GM18507 (cell line): Measurements from ENCODE around the gene GRM7.

ENCODE experiments used
- DNase-seq: peaks from one replicate; pipeline ENCODE4 v3.0.0; 2011; ENCODE audit warnings: low read depth; ENCODE audit not compliant: insufficient read length; ENCODE audit errors: extremely low spot score
- FAIRE-seq: peaks from 2 replicates; lab custom pipeline; 2011; peaks lifted over from hg19 to GRCh38; lab: Jason Lieb, UNC

The GRM7 gene

GRCh38 chr3:7658294-7658693 is 797.4 kb downstream of the GRM7 start:
- DNase-seq (no peak), FAIRE-seq (no peak)

DNA sequence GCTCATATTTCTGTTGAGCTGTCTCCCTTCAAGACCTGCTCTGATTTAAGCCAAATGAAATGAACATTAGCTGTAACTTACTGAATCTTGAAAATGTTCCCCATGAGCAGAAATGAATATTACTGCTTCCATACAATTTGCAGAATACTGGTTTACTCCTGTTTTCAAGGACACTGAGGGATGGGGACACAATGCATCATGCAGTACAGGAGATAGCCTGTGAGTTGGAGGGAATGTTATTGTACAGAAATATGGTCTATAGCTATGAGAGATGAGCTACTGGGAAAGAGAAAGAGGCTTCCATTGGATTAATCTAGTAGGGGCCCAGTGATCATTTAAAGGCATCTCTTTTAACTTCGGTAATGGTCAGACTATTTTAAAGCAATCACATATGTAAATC is 798.2 kb downstream of the GRM7 start:
- FAIRE-seq: no peak
- DNase-seq: no peak

DNA sequence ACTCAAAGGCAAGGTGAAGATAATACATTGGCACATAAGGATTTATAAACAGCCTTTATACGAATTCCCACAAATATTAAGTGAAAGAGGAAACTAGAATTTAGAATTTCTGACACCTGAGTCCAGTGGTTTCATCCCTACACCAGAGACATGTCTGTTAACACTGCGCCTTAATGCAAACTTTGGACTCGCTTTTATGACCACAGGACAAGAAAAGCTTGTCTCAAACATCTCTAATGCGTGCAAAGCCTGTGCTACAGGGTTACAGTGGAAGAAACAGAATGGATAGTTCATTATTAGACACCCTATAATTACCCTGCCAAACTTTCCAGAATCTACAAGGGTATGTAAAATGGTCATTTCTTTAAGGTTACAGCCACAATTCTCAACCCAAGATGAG is 802.9 kb downstream of the GRM7 start:
- DNase-seq (no peak), FAIRE-seq (no peak)

GRCh38 chr3:7667774-7668173 is 806.9 kb downstream of the GRM7 start:
- FAIRE-seq: no peak
- DNase-seq: no peak

- FAIRE-seq: no peak
- DNase-seq: no peak
Measured at GRCh38 chr3:7669641-7670040, 808.7 kb downstream of the GRM7 start.

- DNase-seq: no peak
- FAIRE-seq: no peak
Measured at GRCh38 chr3:7678521-7678920, 817.6 kb downstream of the GRM7 start.

GRCh38 chr3:7682822-7683229 is 821.9 kb downstream of the GRM7 start:
- no peak for FAIRE-seq
- DNase-seq: no peak

DNA sequence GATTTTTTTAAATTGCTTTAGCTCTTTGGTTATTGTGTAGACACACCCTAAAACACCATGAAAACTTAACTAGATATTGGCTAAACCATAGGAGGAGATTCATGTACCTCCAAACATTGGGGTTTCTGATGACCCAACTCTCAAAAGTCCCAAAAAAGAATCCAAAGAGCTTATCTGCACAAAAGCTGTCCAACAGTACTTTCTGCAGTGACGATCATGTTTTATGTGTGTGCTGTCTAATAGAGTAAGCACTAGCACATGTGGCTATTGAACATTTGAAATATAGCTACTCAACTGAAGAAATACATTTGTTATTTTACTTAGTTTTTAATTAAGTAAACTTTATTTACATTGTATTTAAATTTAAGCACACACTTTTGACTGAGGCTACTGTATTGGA is 822.5 kb downstream of the GRM7 start:
- DNase-seq (no peak), FAIRE-seq (no peak)

- FAIRE-seq (no peak), DNase-seq (no peak)
Measured at GRCh38 chr3:7684182-7684715, 823.3 kb downstream of the GRM7 start.

- DNase-seq (no peak), FAIRE-seq (no peak)
Measured at GRCh38 chr3:7687428-7688147, 826.7 kb downstream of the GRM7 start.

GRCh38 chr3:7692866-7693265 is 832.0 kb downstream of the GRM7 start:
- FAIRE-seq (no peak), DNase-seq (no peak)

GRCh38 chr3:7693976-7694375 is 833.1 kb downstream of the GRM7 start:
- no peak for FAIRE-seq
- no peak for DNase-seq

GRCh38 chr3:7695049-7695448 is 834.1 kb downstream of the GRM7 start:
- DNase-seq (no peak), FAIRE-seq (no peak)

DNA sequence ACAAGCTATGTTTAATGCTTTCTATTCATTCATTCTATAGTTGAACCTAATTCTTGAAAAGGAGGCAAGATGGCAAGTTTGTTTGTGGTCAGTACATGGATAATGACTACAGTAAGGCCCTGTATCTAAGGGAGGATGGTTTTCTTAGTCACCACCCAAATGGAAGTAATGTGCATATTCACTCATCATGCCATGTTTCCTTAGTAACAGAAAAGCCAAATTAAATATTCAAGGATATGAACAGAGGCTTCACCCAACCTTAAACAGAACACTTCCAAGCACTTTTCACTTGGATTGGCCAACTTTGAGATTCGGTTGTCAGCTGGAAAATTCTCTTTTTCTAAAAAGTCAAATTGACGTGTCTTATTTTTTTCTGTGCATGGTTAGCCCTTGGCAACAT is 835.4 kb downstream of the GRM7 start:
- no peak for FAIRE-seq
- DNase-seq: no peak

DNA sequence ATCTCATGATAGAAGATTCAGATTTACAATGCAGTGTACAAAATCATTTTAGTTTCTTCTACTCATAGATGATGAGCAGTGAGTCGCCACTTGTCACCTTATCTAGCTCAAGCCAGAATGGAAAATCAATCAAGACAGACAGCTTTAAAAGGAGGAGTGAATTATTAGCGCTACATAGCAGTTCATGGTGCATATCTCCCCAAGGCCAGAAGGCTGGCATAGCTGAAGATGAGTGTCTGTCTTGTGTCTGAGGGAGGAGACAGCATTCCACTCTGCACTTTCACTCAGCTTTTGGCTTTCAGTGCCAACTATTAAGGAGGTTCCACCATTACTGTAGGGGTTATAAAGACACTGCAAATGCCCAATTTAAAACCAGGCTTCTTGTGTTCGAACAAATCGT is 836.6 kb downstream of the GRM7 start:
- DNase-seq (no peak), FAIRE-seq (no peak)

DNA sequence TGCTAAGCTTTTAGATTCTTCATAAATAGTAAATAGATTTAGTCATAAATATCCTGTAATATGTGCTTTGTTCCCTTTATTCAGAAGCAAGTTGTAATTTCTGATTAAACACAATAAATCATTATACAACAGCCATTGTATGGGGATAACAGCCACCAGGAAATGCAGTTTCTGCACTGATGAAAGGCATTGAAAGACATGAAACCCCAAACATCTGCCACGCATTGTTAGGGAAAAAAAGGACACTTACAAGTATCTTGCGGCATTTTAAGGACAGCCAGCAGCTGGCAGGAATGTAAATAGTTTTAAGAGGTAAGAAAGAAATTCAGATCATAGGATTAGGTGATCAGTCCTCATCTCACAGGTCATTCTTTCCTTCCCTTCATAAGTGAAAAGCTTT is 839.6 kb downstream of the GRM7 start:
- FAIRE-seq: no peak

DNA sequence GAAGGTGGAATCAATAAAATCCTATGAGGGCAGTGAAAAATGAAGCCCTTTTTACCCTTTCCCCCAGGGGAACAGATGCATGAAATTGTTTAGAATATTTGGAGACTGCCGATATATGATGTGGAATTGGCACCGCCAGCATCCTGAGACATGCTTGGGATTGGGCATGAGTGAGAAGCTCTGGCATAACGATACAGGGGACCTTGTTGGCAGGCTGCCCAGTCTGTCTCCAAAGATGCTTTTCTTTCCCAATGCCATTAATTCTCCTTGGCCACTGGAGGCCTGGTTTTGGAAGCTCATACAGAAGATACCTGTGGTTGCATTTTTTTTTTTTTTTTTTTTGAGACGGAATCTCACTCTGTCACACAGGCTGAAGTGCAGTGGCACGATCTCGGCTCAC is 840.1 kb downstream of the GRM7 start:
- FAIRE-seq: no peak
- DNase-seq: no peak

More for the DNA sequence above, 839.6 kb downstream of the GRM7 start:
- no peak for DNase-seq

- FAIRE-seq: no peak
- DNase-seq: no peak
Measured at GRCh38 chr3:7707187-7707586, 846.3 kb downstream of the GRM7 start.

DNA sequence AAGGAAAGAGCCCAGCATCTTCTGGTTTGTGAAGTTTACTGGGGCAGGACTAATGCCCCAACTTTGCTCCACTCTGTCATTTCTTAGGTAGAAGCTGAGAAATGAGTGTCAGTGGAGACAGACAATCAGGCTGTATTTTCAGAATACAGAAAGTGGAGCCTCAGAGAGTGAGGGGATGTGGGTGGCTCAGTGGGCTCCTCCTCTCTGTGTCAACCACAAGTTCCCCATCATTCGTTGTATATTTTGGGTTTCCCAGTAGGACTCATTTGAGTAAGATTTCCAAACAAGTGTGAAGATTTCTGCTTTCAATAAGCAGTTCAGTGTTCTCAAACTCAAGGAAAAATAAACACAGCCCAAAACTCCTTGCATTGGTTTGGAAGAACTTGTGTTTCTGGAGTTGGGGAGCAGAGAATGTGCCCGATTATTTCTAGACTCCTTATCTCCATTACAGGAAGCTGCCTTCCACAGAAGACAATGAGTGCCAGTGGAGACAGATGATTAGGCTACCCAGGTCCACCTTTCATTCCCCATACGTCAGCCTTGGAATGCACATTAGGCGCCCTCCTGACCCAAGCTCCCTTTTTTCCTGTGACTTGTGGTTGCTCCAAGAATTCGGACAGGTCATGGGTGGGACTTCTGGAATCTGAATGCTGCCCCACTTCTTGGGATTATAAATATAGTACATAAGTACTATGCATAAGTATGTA is 848.6 kb downstream of the GRM7 start:
- FAIRE-seq (no peak), DNase-seq (no peak)

- FAIRE-seq: no peak
- no peak for DNase-seq
Measured at GRCh38 chr3:7710284-7710683, 849.4 kb downstream of the GRM7 start.

GRCh38 chr3:7713724-7714123 is 852.8 kb downstream of the GRM7 start:
- DNase-seq (no peak), FAIRE-seq (no peak)
